Fibroblast of lung (primary cell): ENCODE results near the gene BEND3. TPM values are rescaled to one million over a fixed set of nuclear protein-coding genes. Genes with fewer than 3 reads are reported as not detected.
"Not testable (repeated sequence)": the region's sequence is repeated elsewhere in the genome, so short reads cannot be mapped to it uniquely, and the experiment has no call there.

Experiments
- DNase-seq, 2 donors: peaks; one replicate each; pipeline versions ENCODE4 v3.0.0 to v3.0.0-alpha.2; 2010; ENCODE audit warnings: low read depth in 2 of 2
- H2AFZ ChIP-seq: 2 replicates; pipeline ENCODE4 v1.5.1; 2012; ENCODE audit warnings: low read length, control low read depth, inconsistent platforms
- H3K27ac ChIP-seq: 2 replicates; pipeline ENCODE4 v1.5.1; 2011; ENCODE audit warnings: low read length, control low read depth; ENCODE audit not compliant: insufficient read depth
- H3K27me3 ChIP-seq: 2 replicates; pipeline ENCODE4 v1.5.1; 2011; ENCODE audit warnings: mild to moderate bottlenecking, low read length; ENCODE audit not compliant: control insufficient read depth, insufficient read depth
- H3K36me3 ChIP-seq: 2 replicates; pipeline ENCODE4 v1.5.1; 2011; ENCODE audit warnings: low read length; ENCODE audit not compliant: control insufficient read depth, insufficient read depth
- H3K4me1 ChIP-seq: 2 replicates; pipeline ENCODE4 v1.5.1; 2011; ENCODE audit warnings: low read length; ENCODE audit not compliant: control insufficient read depth, insufficient read depth; ENCODE audit errors: extremely low read depth
- H3K4me2 ChIP-seq: 2 replicates; pipeline ENCODE4 v1.5.1; 2011; ENCODE audit warnings: low read length, control low read depth; ENCODE audit not compliant: insufficient read depth; ENCODE audit errors: extremely low read depth
- H3K4me3 ChIP-seq, 4 experiments: fragments of 200-600 bp in 1 of 4; sonication (generic) in 1 of 4; replicated peaks in 1 of 4; 2 replicates each; pipeline ENCODE4 v1.5.1; 2011 to 2016; ENCODE audit warnings: low read length in 4 of 4, low read depth in 3 of 4, mild to moderate bottlenecking in 3 of 4, control low read depth in 2 of 4, inconsistent platforms in 1 of 4, mixed read lengths in 1 of 4; ENCODE audit not compliant: insufficient read depth in 1 of 4; ENCODE audit errors: control extremely low read depth in 1 of 4
- H3K79me2 ChIP-seq: 2 replicates; pipeline ENCODE4 v1.5.1; 2012; ENCODE audit warnings: mild to moderate bottlenecking, low read length, inconsistent platforms; ENCODE audit not compliant: control insufficient read depth, insufficient read depth
- H3K9ac ChIP-seq: 2 replicates; pipeline ENCODE4 v1.5.1; 2011; ENCODE audit warnings: mild to moderate bottlenecking, low read length, control low read depth; ENCODE audit not compliant: insufficient read depth
- H3K9me3 ChIP-seq: 2 replicates; pipeline ENCODE4 v1.5.1; 2012; ENCODE audit warnings: low read depth, low read length; ENCODE audit not compliant: control insufficient read depth, insufficient read depth
- H4K20me1 ChIP-seq: 2 replicates; pipeline ENCODE4 v1.5.1; 2011; ENCODE audit warnings: low read length; ENCODE audit not compliant: control insufficient read depth, insufficient read depth; ENCODE audit errors: extremely low read depth
- EZH2 ChIP-seq: IDR thresholded peaks from 2 replicates; pipeline ENCODE4 v1.5.1; 2012; ENCODE audit warnings: low read length, control low read depth, mild to moderate bottlenecking; ENCODE audit errors: missing control alignments
- polyA plus RNA-seq, 2 donors: library from polyadenylated mRNA; depleted of rRNA in 1 of 2; stranded (reverse) in 1 of 2; unstranded in 1 of 2; fragments of >200 nt; gene quantifications; 2 replicates each; pipeline ENCODE4 v1.2.1, GENCODE V29; 2011 to 2012; ENCODE audit warnings: missing spikeins in 1 of 2
- total RNA-seq: library from RNA; depleted of rRNA; stranded (reverse); fragments of >200 nt; gene quantifications from 2 replicates; pipeline ENCODE4 v1.2.1, GENCODE V29; 2014
- TF ChIP-seq, protein P1 (sequence below), 2 donors: IDR thresholded peaks in 1 of 2; conservative IDR thresholded peaks in 1 of 2; 1 replicate in 1 of 2; 2 replicates in 1 of 2; pipeline ENCODE4 v1.5.1; 2011 to 2012; ENCODE audit warnings: low read length in 2 of 2, control low read depth in 1 of 2, inconsistent platforms in 1 of 2, low read depth in 1 of 2, mild to moderate bottlenecking in 1 of 2

BEND3 gene
- total and polyA plus RNA-seq, 2 donors (not counting 1 experiment from before 2014, with no cell fraction given) = 0.83 to 1.7 TPM

GRCh38 chr6:107140581-107140980, 25.3 kb upstream of the BEND3 start:
- Histone ChIP-seq H3K27ac (no peak overlapping the region), H3K9me3 (no peaks in the 10 kb centered on the region), H2AFZ (no peak overlapping the region), H3K4me3 (no peak overlapping the region), H3K4me1 (no peaks in the 10 kb centered on the region), H3K79me2 (no peaks in the 10 kb centered on the region), H3K4me2 (no peak overlapping the region), H3K9ac (no peak overlapping the region), H3K27me3 (no peaks in the 10 kb centered on the region), H3K36me3 (no peaks in the 10 kb centered on the region), H4K20me1 (no peaks in the 10 kb centered on the region)
- TF ChIP-seq, protein P1, sequence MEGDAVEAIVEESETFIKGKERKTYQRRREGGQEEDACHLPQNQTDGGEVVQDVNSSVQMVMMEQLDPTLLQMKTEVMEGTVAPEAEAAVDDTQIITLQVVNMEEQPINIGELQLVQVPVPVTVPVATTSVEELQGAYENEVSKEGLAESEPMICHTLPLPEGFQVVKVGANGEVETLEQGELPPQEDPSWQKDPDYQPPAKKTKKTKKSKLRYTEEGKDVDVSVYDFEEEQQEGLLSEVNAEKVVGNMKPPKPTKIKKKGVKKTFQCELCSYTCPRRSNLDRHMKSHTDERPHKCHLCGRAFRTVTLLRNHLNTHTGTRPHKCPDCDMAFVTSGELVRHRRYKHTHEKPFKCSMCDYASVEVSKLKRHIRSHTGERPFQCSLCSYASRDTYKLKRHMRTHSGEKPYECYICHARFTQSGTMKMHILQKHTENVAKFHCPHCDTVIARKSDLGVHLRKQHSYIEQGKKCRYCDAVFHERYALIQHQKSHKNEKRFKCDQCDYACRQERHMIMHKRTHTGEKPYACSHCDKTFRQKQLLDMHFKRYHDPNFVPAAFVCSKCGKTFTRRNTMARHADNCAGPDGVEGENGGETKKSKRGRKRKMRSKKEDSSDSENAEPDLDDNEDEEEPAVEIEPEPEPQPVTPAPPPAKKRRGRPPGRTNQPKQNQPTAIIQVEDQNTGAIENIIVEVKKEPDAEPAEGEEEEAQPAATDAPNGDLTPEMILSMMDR (conservative IDR thresholded peaks at IDR 0.05 in 1 of 2, IDR thresholded peaks at IDR 0.05 in 1 of 2; ENCODE audit: low read depth in 1 of 2, low read length in 2 of 2) = no peak
- no peak for DNase-seq

- H3K9ac ChIP-seq, H3K4me3 ChIP-seq, H3K79me2 ChIP-seq, H3K36me3 ChIP-seq, H3K4me2 ChIP-seq, H4K20me1 ChIP-seq, H3K9me3 ChIP-seq, H2AFZ ChIP-seq, DNase-seq, H3K4me1 ChIP-seq, H3K27ac ChIP-seq, H3K27me3 ChIP-seq: not testable (repeated sequence)
These were observed 21.0 kb upstream of the BEND3 start for GRCh38 chr6:107136324-107136723.

- not testable (repeated sequence) for H3K79me2 ChIP-seq, H2AFZ ChIP-seq, H3K27me3 ChIP-seq, H3K36me3 ChIP-seq, H3K9ac ChIP-seq, H4K20me1 ChIP-seq, H3K9me3 ChIP-seq, H3K4me3 ChIP-seq, H3K4me1 ChIP-seq, H3K27ac ChIP-seq, DNase-seq, H3K4me2 ChIP-seq
These were observed 19.8 kb upstream of the BEND3 start for GRCh38 chr6:107135048-107135680.

GRCh38 chr6:107132330-107132954, 17.1 kb upstream of the BEND3 start:
- no peak overlapping the region for H3K27ac ChIP-seq
- no peaks in the 10 kb centered on the region for H3K27me3 ChIP-seq
- no peak overlapping the region for H3K4me2 ChIP-seq
- peak; percentile 20 to 45 for DNase-seq
- no peak overlapping the region for H2AFZ ChIP-seq
- no peaks in the 10 kb centered on the region for H3K36me3 ChIP-seq
- no peaks in the 10 kb centered on the region for H3K4me1 ChIP-seq
- H4K20me1 ChIP-seq = no peaks in the 10 kb centered on the region
- no peak overlapping the region for H3K4me3 ChIP-seq
- no peaks in the 10 kb centered on the region for H3K79me2 ChIP-seq
- TF ChIP-seq, protein P1 (conservative IDR thresholded peaks at IDR 0.05 in 1 of 2, IDR thresholded peaks at IDR 0.05 in 1 of 2; ENCODE audit: low read depth in 1 of 2, low read length in 2 of 2) = peak; percentile 46 to 60
- TF ChIP-seq EZH2 = no peak
- H3K9me3 ChIP-seq = no peaks in the 10 kb centered on the region
- no peak overlapping the region for H3K9ac ChIP-seq
